GM19193 (cell line): Measurements from ENCODE around the gene PDE11A.

Experiments used
- POLR2A ChIP-seq: IDR thresholded peaks from 4 replicates; pipeline ENCODE4 v1.6.1; 2011; ENCODE audit not compliant: insufficient read depth, insufficient read length; ENCODE audit errors: extremely low read depth

PDE11A gene

GRCh38 chr2:177763531-177764265 is 308.9 kb downstream of the PDE11A start:
- no peak for TF ChIP-seq POLR2A

GRCh38 chr2:177759443-177759842 is 313.1 kb downstream of the PDE11A start:
- no peak for TF ChIP-seq POLR2A

DNA sequence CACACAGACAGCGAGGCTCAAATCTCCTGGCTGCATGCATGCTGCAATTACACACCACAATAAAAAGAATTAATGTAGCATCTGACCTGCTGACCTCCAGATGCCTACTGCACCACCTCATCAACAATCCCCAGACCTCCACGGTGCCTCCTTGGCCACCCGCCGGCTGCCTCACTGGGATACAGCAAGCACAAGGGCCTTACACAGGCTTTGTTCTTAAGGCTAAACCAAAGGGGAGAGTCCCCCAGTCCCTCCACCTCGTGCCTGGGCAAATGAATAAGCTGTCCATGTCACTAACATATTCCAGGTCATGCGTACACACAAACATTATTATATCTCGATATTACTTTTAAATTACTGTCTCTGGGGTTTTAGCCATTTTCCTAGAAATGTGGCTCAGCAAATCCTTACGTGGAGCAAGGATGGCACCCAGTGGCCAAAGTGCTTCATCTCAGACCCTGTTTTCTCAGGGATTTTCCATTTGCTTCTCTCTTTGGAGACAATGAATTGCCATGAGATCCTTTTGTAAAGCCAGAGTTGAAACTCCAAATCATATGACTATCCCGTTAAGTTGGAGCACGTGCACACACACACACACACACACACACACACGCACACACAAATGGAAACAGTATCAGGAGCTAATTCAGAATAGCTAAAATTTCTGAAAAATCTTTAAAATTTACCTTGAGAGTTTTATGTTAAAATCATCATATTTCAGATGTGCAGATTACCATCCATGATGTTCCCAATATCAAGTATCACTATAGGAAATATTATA is 313.8 kb downstream of the PDE11A start:
- TF ChIP-seq POLR2A = no peak

- no peak for TF ChIP-seq POLR2A
Observed at GRCh38 chr2:177756336-177756735, 316.2 kb downstream of the PDE11A start.

- no peak for TF ChIP-seq POLR2A
Observed at GRCh38 chr2:177754492-177754873, 318.1 kb downstream of the PDE11A start.

DNA sequence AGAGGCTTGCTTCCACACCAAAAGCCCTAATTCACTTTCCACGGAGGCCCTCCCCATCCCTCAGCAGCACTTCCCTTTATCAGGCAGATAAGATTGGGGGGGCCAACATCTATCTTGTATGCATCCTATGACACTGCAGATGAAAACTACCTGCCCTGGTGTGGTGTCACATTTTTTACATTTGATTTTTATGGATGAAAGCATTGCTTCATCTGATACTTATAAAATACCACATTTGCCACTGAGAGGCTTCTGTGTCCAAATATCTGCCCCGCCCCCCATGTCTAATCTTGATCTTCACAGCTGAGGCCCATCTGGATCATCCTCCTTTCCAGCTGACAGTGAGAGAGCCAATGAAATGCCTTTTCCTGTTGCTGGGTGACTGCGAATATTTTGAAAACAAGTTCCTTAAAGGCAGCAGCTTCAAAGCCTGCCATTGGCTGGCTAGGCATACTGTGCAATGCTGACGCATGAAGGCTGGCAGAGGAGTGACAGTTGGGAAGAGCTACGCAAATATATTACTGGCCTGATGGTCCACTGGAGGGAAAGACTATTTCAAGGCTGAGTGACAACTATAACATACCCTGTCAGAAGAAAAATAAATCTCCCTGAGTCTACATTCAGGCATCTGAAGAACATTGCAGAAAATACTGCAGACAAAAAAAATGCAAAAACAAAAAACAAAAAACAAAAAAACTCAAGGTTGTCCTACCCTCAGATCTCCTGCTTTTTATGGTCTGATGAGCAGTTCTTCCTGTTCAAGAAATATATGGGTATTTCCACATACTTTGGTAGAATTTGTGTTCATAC is 318.7 kb downstream of the PDE11A start:
- no peak for TF ChIP-seq POLR2A

- no peak for TF ChIP-seq POLR2A
Observed at GRCh38 chr2:177748360-177748759, 324.2 kb downstream of the PDE11A start.

- no peak for TF ChIP-seq POLR2A
Observed at GRCh38 chr2:177747384-177747783, 325.2 kb downstream of the PDE11A start.

DNA sequence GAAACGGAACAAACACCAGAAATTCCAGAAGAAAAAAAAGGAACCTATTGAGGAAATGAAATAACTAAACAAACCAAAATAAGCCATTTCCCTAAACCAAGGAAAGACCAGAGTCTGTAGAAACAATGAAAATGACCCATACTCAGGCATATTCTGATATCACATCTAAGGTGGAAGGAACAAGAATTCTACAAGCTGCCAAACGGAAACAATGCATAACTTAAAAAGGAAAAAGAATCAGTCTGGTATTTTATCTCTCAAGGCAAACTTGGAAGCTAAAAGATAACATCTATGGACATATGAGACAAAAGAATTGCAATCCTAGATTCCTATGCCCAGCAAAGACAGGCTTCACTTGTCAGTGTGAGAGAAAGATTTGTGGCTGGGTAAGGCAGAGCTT is 326.2 kb downstream of the PDE11A start:
- no peak for TF ChIP-seq POLR2A

- no peak for TF ChIP-seq POLR2A
Observed at GRCh38 chr2:177745531-177745930, 327.0 kb downstream of the PDE11A start.

- TF ChIP-seq POLR2A = no peak
Observed at GRCh38 chr2:177742851-177743250, 329.7 kb downstream of the PDE11A start.

DNA sequence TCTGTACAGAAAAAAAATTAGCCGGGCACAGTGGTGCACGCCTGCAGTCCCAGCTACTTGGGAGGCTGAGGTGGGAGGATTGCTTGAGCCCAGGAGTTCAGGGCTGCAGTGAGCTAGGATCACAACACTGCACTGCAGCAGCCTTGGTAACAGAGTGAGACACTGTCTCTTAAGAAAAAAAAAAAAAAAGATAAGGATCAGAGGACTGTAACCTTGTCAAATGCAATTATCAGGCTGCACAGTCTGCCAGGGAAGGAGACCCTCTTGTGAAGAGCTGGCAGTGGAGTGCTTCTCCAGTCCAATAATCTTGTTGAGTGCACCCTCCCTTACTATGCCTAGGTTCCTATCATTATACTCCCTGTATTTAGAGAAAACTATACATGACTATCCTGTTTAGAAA is 330.7 kb downstream of the PDE11A start:
- no peak for TF ChIP-seq POLR2A

GRCh38 chr2:177740700-177741099 is 331.9 kb downstream of the PDE11A start:
- TF ChIP-seq POLR2A = no peak

GRCh38 chr2:177738461-177739235 is 333.9 kb downstream of the PDE11A start:
- no peak for TF ChIP-seq POLR2A

- no peak for TF ChIP-seq POLR2A
Observed at GRCh38 chr2:177735318-177735803, 337.2 kb downstream of the PDE11A start.

DNA sequence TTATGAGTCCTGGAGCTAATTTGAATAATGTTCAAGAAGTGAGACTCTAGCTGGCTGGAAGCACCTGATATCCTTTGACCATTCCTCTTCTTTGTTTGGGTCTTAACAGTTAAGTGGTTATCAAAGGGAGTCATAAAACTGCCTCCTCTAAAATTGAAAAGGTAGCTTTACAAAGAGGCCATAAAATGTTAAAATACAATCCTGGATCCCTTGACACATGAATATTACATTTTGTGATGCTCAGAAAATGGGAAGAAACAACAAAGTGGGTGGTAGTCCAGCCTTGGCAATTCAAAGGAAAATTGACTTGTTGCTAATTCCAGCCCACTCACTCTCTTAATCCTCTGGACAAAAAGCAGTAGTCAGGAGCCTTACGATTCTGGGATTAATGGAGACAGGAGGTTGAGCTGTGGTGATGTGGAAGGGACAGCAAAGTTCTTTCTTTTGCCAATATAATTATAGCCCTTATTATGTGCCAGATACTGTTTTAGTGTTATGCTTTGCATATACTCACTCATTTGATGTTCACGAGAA is 339.2 kb downstream of the PDE11A start:
- TF ChIP-seq POLR2A = no peak
